ENCODE results near the gene MYOCD.

- no peak for TF ChIP-seq YY1 (IDR thresholded peaks at IDR 0.05; ENCODE audit: insufficient read depth, insufficient read length)
- TF ChIP-seq SUZ12 (IDR thresholded peaks at IDR 0.05; ENCODE audit: extremely low read depth, insufficient read depth, insufficient read length): no peak
- no peak for TF ChIP-seq ZNF274 (IDR thresholded peaks at IDR 0.05; ENCODE audit: low read depth, low read length)
Observed at GRCh38 chr17:12622726-12623125, 43.0 kb upstream of the MYOCD start.
